ENCODE measurements around the gene TCERG1L.

TCERG1L gene

GRCh38 chr10:131180086-131180485 lies 131.4 kb downstream of the TCERG1L start:
- Histone ChIP-seq H3K14ac (ENCODE audit: low read length in 2 of 2) (no peak overlapping the region), H3K27ac (ENCODE audit: low read length, poor library complexity, severe bottlenecking) (no peak overlapping the region), H3K4me1 (ENCODE audit: control insufficient read depth, insufficient read depth, low read depth, low read length) (no peaks in the 10 kb centered on the region), H3K23ac (ENCODE audit: low read length in 2 of 2) (no peak overlapping the region), H3K4me2 (ENCODE audit: low read length, poor library complexity, severe bottlenecking) (no peak overlapping the region), H2BK15ac (ENCODE audit: low read depth, poor library complexity, severe bottlenecking) (no peak overlapping the region), H3K79me1 (replicated peaks; ENCODE audit: low read length, poor library complexity, severe bottlenecking) (no peaks in the 10 kb centered on the region), H2BK120ac (ENCODE audit: low read depth, low read length) (no peak overlapping the region), H2AFZ (ENCODE audit: low read depth, low read length) (no peak overlapping the region), H2BK12ac (ENCODE audit: low read length in 2 of 2) (no peak overlapping the region), H3K4ac (ENCODE audit: low read depth in 1 of 2, low read length in 2 of 2) (no peak overlapping the region), H3K9ac (ENCODE audit: low read length) (no peak overlapping the region), H4K8ac (ENCODE audit: low read length) (no peak overlapping the region), H3K36me3 (ENCODE audit: control insufficient read depth in 1 of 2, insufficient read depth in 2 of 2, low read depth in 1 of 2, low read length in 2 of 2) (no peaks in the 10 kb centered on the region), H3K4me3 (ENCODE audit: insufficient read depth in 1 of 2, low read depth in 1 of 2, low read length in 2 of 2) (no peak overlapping the region), H3K18ac (ENCODE audit: low read depth in 1 of 2, low read length in 2 of 2) (no peak overlapping the region), H2BK5ac (ENCODE audit: low read depth, low read length, poor library complexity, severe bottlenecking) (no peak overlapping the region), H3K27me3 (ENCODE audit: control insufficient read depth in 1 of 2, insufficient read depth in 1 of 2, low read length in 2 of 2) (no peaks in the 10 kb centered on the region), H3K9me3 (ENCODE audit: control insufficient read depth, low read length) (peaks cover 8% of the 10 kb centered on the region), H2AK5ac (ENCODE audit: low read length, severe bottlenecking) (no peak overlapping the region), H4K91ac (ENCODE audit: low read length) (no peak overlapping the region)
- WGBS = 64% methylated on average over 4 of the region's 9 CpGs
- DNase-seq = no peak

GRCh38 chr10:131179361-131179760 lies 132.2 kb downstream of the TCERG1L start:
- Histone ChIP-seq H3K14ac (ENCODE audit: low read length in 2 of 2) (no peak overlapping the region), H2BK12ac (ENCODE audit: low read length in 2 of 2) (no peak overlapping the region), H4K8ac (ENCODE audit: low read length) (no peak overlapping the region), H3K4me1 (ENCODE audit: control insufficient read depth, insufficient read depth, low read depth, low read length) (no peaks in the 10 kb centered on the region), H3K27ac (ENCODE audit: low read length, poor library complexity, severe bottlenecking) (no peak overlapping the region), H3K23ac (ENCODE audit: low read length in 2 of 2) (no peak overlapping the region), H3K36me3 (ENCODE audit: control insufficient read depth in 1 of 2, insufficient read depth in 2 of 2, low read depth in 1 of 2, low read length in 2 of 2) (no peaks in the 10 kb centered on the region), H3K9ac (ENCODE audit: low read length) (no peak overlapping the region), H2AK5ac (ENCODE audit: low read length, severe bottlenecking) (no peak overlapping the region), H3K9me3 (ENCODE audit: control insufficient read depth, low read length) (peaks cover 8% of the 10 kb centered on the region), H2BK15ac (ENCODE audit: low read depth, poor library complexity, severe bottlenecking) (no peak overlapping the region), H3K18ac (ENCODE audit: low read depth in 1 of 2, low read length in 2 of 2) (no peak overlapping the region), H3K4ac (ENCODE audit: low read depth in 1 of 2, low read length in 2 of 2) (no peak overlapping the region), H2BK5ac (ENCODE audit: low read depth, low read length, poor library complexity, severe bottlenecking) (no peak overlapping the region), H3K4me2 (ENCODE audit: low read length, poor library complexity, severe bottlenecking) (no peak overlapping the region), H3K79me1 (replicated peaks; ENCODE audit: low read length, poor library complexity, severe bottlenecking) (no peaks in the 10 kb centered on the region), H3K4me3 (ENCODE audit: insufficient read depth in 1 of 2, low read depth in 1 of 2, low read length in 2 of 2) (no peak overlapping the region), H4K91ac (ENCODE audit: low read length) (no peak overlapping the region), H2AFZ (ENCODE audit: low read depth, low read length) (no peak overlapping the region), H3K27me3 (ENCODE audit: control insufficient read depth in 1 of 2, insufficient read depth in 1 of 2, low read length in 2 of 2) (no peaks in the 10 kb centered on the region), H2BK120ac (ENCODE audit: low read depth, low read length) (no peak overlapping the region)
- DNase-seq = no peak
- 71% methylated on average over 10 of the region's 10 CpGs for WGBS

GRCh38 chr10:131178521-131179331 lies 132.8 kb downstream of the TCERG1L start:
- H2AK5ac ChIP-seq (ENCODE audit: low read length, severe bottlenecking) = no peak overlapping the region
- H3K36me3 ChIP-seq (ENCODE audit: control insufficient read depth in 1 of 2, insufficient read depth in 2 of 2, low read depth in 1 of 2, low read length in 2 of 2) = no peaks in the 10 kb centered on the region
- no peak overlapping the region for H3K14ac ChIP-seq (ENCODE audit: low read length in 2 of 2)
- no peak overlapping the region for H3K4me3 ChIP-seq (ENCODE audit: insufficient read depth in 1 of 2, low read depth in 1 of 2, low read length in 2 of 2)
- H3K9ac ChIP-seq (ENCODE audit: low read length) = no peak overlapping the region
- no peak overlapping the region for H2BK120ac ChIP-seq (ENCODE audit: low read depth, low read length)
- H2BK15ac ChIP-seq (ENCODE audit: low read depth, poor library complexity, severe bottlenecking) = no peak overlapping the region
- no peak overlapping the region for H3K4me2 ChIP-seq (ENCODE audit: low read length, poor library complexity, severe bottlenecking)
- H2BK5ac ChIP-seq (ENCODE audit: low read depth, low read length, poor library complexity, severe bottlenecking) = no peak overlapping the region
- no peak overlapping the region for H4K8ac ChIP-seq (ENCODE audit: low read length)
- H3K9me3 ChIP-seq (ENCODE audit: control insufficient read depth, low read length) = peaks cover 6% of the 10 kb centered on the region
- no peaks in the 10 kb centered on the region for H3K4me1 ChIP-seq (ENCODE audit: control insufficient read depth, insufficient read depth, low read depth, low read length)
- 80% methylated on average over 29 of the region's 29 CpGs for WGBS
- no peaks in the 10 kb centered on the region for H3K27me3 ChIP-seq (ENCODE audit: control insufficient read depth in 1 of 2, insufficient read depth in 1 of 2, low read length in 2 of 2)
- H3K4ac ChIP-seq (ENCODE audit: low read depth in 1 of 2, low read length in 2 of 2) = no peak overlapping the region
- H3K27ac ChIP-seq (ENCODE audit: low read length, poor library complexity, severe bottlenecking) = no peak overlapping the region
- no peak overlapping the region for H2AFZ ChIP-seq (ENCODE audit: low read depth, low read length)
- no peaks in the 10 kb centered on the region for H3K79me1 ChIP-seq (replicated peaks; ENCODE audit: low read length, poor library complexity, severe bottlenecking)
- no peak overlapping the region for H3K18ac ChIP-seq (ENCODE audit: low read depth in 1 of 2, low read length in 2 of 2)
- H2BK12ac ChIP-seq (ENCODE audit: low read length in 2 of 2) = no peak overlapping the region
- H4K91ac ChIP-seq (ENCODE audit: low read length) = no peak overlapping the region
- no peak overlapping the region for H3K23ac ChIP-seq (ENCODE audit: low read length in 2 of 2)
- DNase-seq = no peak

GRCh38 chr10:131177431-131178327 lies 133.8 kb downstream of the TCERG1L start:
- Histone ChIP-seq H4K8ac (ENCODE audit: low read length) (no peak overlapping the region), H3K36me3 (ENCODE audit: control insufficient read depth in 1 of 2, insufficient read depth in 2 of 2, low read depth in 1 of 2, low read length in 2 of 2) (no peaks in the 10 kb centered on the region), H3K9ac (ENCODE audit: low read length) (no peak overlapping the region), H3K79me1 (replicated peaks; ENCODE audit: low read length, poor library complexity, severe bottlenecking) (no peaks in the 10 kb centered on the region), H3K4me3 (ENCODE audit: insufficient read depth in 1 of 2, low read depth in 1 of 2, low read length in 2 of 2) (no peak overlapping the region), H2BK15ac (ENCODE audit: low read depth, poor library complexity, severe bottlenecking) (no peak overlapping the region), H2BK12ac (ENCODE audit: low read length in 2 of 2) (no peak overlapping the region), H4K91ac (ENCODE audit: low read length) (no peak overlapping the region), H3K23ac (ENCODE audit: low read length in 2 of 2) (no peak overlapping the region), H3K14ac (ENCODE audit: low read length in 2 of 2) (no peak overlapping the region), H2AK5ac (ENCODE audit: low read length, severe bottlenecking) (no peak overlapping the region), H3K4me1 (ENCODE audit: control insufficient read depth, insufficient read depth, low read depth, low read length) (no peaks in the 10 kb centered on the region), H2AFZ (ENCODE audit: low read depth, low read length) (peak overlapping the region; percentile 6), H3K4ac (ENCODE audit: low read depth in 1 of 2, low read length in 2 of 2) (no peak overlapping the region), H3K18ac (ENCODE audit: low read depth in 1 of 2, low read length in 2 of 2) (no peak overlapping the region), H3K4me2 (ENCODE audit: low read length, poor library complexity, severe bottlenecking) (no peak overlapping the region), H3K27me3 (ENCODE audit: control insufficient read depth in 1 of 2, insufficient read depth in 1 of 2, low read length in 2 of 2) (no peaks in the 10 kb centered on the region), H3K9me3 (ENCODE audit: control insufficient read depth, low read length) (peaks cover 6% of the 10 kb centered on the region), H2BK120ac (ENCODE audit: low read depth, low read length) (no peak overlapping the region), H2BK5ac (ENCODE audit: low read depth, low read length, poor library complexity, severe bottlenecking) (no peak overlapping the region), H3K27ac (ENCODE audit: low read length, poor library complexity, severe bottlenecking) (no peak overlapping the region)
- no peak for DNase-seq
- WGBS = 86% methylated on average over 31 of the region's 31 CpGs

Measured in mesenchymal stem cell (in vitro differentiated cells and primary cell).